K562 (cell line): ENCODE measurements around the gene ERN1. TPM values are rescaled to one million over a fixed set of nuclear protein-coding genes. Genes with fewer than 3 reads are reported as not detected.

Experiments
- ATAC-seq: fragments of 200-7000 bp; cut with Tn5 transposase; 3 replicates; pipeline ENCODE4 v1.9.1; 2020; ENCODE audit warnings: moderate library complexity
- BruUV-seq: library from RNA; stranded (reverse); fragments of 400-500 nt; replicated peaks from 2 replicates; lab custom pipeline; 2021; lab: Mats Ljungman, UMichigan
- CTCF ChIA-PET: fragments of 300-600 bp; formaldehyde crosslinking; extraction: SDS; loops from one replicate; lab custom pipeline; 2021; ENCODE audit warnings: low intra/inter-chr PET ratio; lab: Yijun Ruan, JAX
- POLR2A ChIA-PET: fragments of 300-600, 350-650 bp; sonication (Branson Sonifier 250); formaldehyde crosslinking; extraction: SDS; loops from one replicate; lab custom pipeline; 2021; ENCODE audit warnings: antibody characterized with exemption, inconsistent platforms; lab: Yijun Ruan, JAX
- DNase-seq, 4 experiments: peaks; one replicate each; pipeline versions ENCODE4 v3.0.0 to v3.0.0-alpha.2; 2011 to 2018; ENCODE audit warnings: low spot score in 3 of 4, mixed read lengths in 3 of 4; ENCODE audit errors: extremely low read depth in 1 of 4
- FAIRE-seq: peaks from 2 replicates; lab custom pipeline; 2011; peaks lifted over from hg19 to GRCh38; lab: Jason Lieb, UNC
- H2AFZ ChIP-seq: 2 replicates; pipeline ENCODE4 v1.6.0; 2011; ENCODE audit warnings: low read depth, low read length, control low read depth, inconsistent platforms
- H3K27ac ChIP-seq: fragments of 200-600 bp; 3 replicates; pipeline ENCODE4 v1.8.0; 2011; ENCODE audit warnings: low read depth, mild to moderate bottlenecking, control low read depth, inconsistent platforms, low read length, moderate library complexity, mixed read lengths; ENCODE audit errors: extremely low read depth
- H3K27me3 ChIP-seq, 2 experiments: fragments of 300-600 bp in 1 of 2; 2 replicates in 1 of 2; 3 replicates in 1 of 2; pipeline versions ENCODE4 v1.6.0 to v1.8.0; 2011; ENCODE audit warnings: inconsistent platforms in 2 of 2, low read length in 2 of 2, mild to moderate bottlenecking in 1 of 2, mixed read lengths in 1 of 2, moderate library complexity in 1 of 2; ENCODE audit not compliant: control insufficient read depth in 2 of 2, insufficient read depth in 2 of 2
- H3K36me3 ChIP-seq: fragments of 300-600 bp; 3 replicates; pipeline ENCODE4 v1.8.0; 2011; ENCODE audit warnings: mild to moderate bottlenecking, low read length, inconsistent platforms; ENCODE audit not compliant: control insufficient read depth, insufficient read depth
- H3K4me1 ChIP-seq, 2 experiments: fragments of 200-600 bp in 1 of 2; replicated peaks in 1 of 2; 2 replicates in 1 of 2; 3 replicates in 1 of 2; pipeline versions ENCODE4 v1.5.1 to v1.8.0; 2011; ENCODE audit warnings: inconsistent platforms in 2 of 2, low read length in 2 of 2, mild to moderate bottlenecking in 1 of 2, mixed read lengths in 1 of 2, moderate library complexity in 1 of 2; ENCODE audit not compliant: control insufficient read depth in 2 of 2, insufficient read depth in 2 of 2
- H3K4me2 ChIP-seq: 2 replicates; pipeline ENCODE4 v1.6.1; 2011; ENCODE audit warnings: low read length, control low read depth, inconsistent platforms, mixed read lengths; ENCODE audit not compliant: insufficient read depth
- H3K4me3 ChIP-seq: fragments of 200-600 bp; sonication (generic), shearing (Covaris generic); 2 replicates; pipeline ENCODE4 v1.5.1; 2016; ENCODE audit warnings: control low read depth, inconsistent platforms
- H3K79me2 ChIP-seq: fragments of 200-600 bp; 3 replicates; pipeline ENCODE4 v1.8.0; 2011; ENCODE audit warnings: low read length, inconsistent platforms; ENCODE audit not compliant: control insufficient read depth, insufficient read depth
- H3K9ac ChIP-seq, 2 experiments: 2 replicates each; pipeline versions ENCODE4 v1.6.0 to v1.6.1; 2011; ENCODE audit warnings: low read depth in 2 of 2, low read length in 2 of 2, control low read depth in 1 of 2, inconsistent platforms in 1 of 2, mild to moderate bottlenecking in 1 of 2, mixed read lengths in 1 of 2; ENCODE audit not compliant: insufficient read depth in 1 of 2
- H3K9me1 ChIP-seq: one replicate; pipeline ENCODE4 v1.6.0; 2011; ENCODE audit warnings: inconsistent platforms, mild to moderate bottlenecking, low read length, moderate library complexity; ENCODE audit not compliant: control insufficient read depth, insufficient read depth
- H3K9me3 ChIP-seq: replicated peaks from 2 replicates; pipeline ENCODE4 v1.5.1; 2011; ENCODE audit warnings: low read depth, low read length, inconsistent platforms; ENCODE audit not compliant: control insufficient read depth, insufficient read depth
- H4K20me1 ChIP-seq: replicated peaks from 2 replicates; pipeline ENCODE4 v1.6.1; 2011; ENCODE audit warnings: low read length, inconsistent platforms, mixed read lengths; ENCODE audit not compliant: control insufficient read depth, insufficient read depth
- CSDE1 ChIP-seq, 2 experiments: fragments of 450-650 bp; IDR thresholded peaks; 2 replicates each; pipeline ENCODE4 v1.6.1; 2016; ENCODE audit warnings: mild to moderate bottlenecking in 1 of 2
- CTCFL ChIP-seq: IDR thresholded peaks from 2 replicates; pipeline ENCODE4 v1.6.1; 2011; ENCODE audit warnings: borderline replicate concordance, low read depth, mild to moderate bottlenecking, moderate library complexity, low read length; ENCODE audit not compliant: insufficient read depth, poor library complexity, severe bottlenecking
- HNRNPLL ChIP-seq: fragments of 200-400 bp; formaldehyde crosslinking; IDR thresholded peaks from 2 replicates; pipeline ENCODE4 v1.6.1; 2017; ENCODE audit warnings: low read length, low read depth, mild to moderate bottlenecking; ENCODE audit not compliant: poor library complexity, severe bottlenecking
- MCM5 ChIP-seq: fragments of 450-650 bp; IDR thresholded peaks from 2 replicates; pipeline ENCODE4 v1.6.1; 2016; ENCODE audit warnings: low read depth
- NKRF ChIP-seq: fragments of 450-650 bp; IDR thresholded peaks from 2 replicates; pipeline ENCODE4 v1.6.1; 2016; ENCODE audit warnings: borderline replicate concordance
- PHF21A ChIP-seq: fragments of 450-650 bp; IDR thresholded peaks from 2 replicates; pipeline ENCODE4 v1.6.1; 2017; ENCODE audit warnings: low read depth, borderline replicate concordance
- POLR3A ChIP-seq: IDR thresholded peaks from 2 replicates; pipeline ENCODE4 v1.6.1; 2011; ENCODE audit warnings: borderline replicate concordance, mild to moderate bottlenecking, moderate library complexity; ENCODE audit not compliant: insufficient read length, insufficient read depth; ENCODE audit errors: extremely low read depth
- STAT6 ChIP-seq: sonication (generic); formaldehyde crosslinking; IDR thresholded peaks from 2 replicates; pipeline ENCODE4 v1.8.1; 2023; ENCODE audit warnings: mild to moderate bottlenecking, missing genetic modification reagents
- TAF15 ChIP-seq: fragments of 200-400 bp; formaldehyde crosslinking; IDR thresholded peaks from 2 replicates; pipeline ENCODE4 v1.6.1; 2017; ENCODE audit warnings: mild to moderate bottlenecking, low read depth, low read length, moderate library complexity
- TBP ChIP-seq: optimal IDR thresholded peaks from 2 replicates; pipeline ENCODE3; 2011; ENCODE audit warnings: low read depth, low read length, improper control_type of control experiment
- TCFL5 ChIP-seq: fragments of 250-450 bp; sonication (Bioruptor Pico); conservative IDR thresholded peaks from 2 replicates; pipeline ENCODE4 v1.6.1; 2021; ENCODE audit warnings: mild to moderate bottlenecking, moderate library complexity, matching md5 sums
- TEAD4 ChIP-seq, 2 experiments: sonication (generic) in 1 of 2; formaldehyde crosslinking in 1 of 2; IDR thresholded peaks; 2 replicates each; pipeline versions ENCODE4 v1.6.1 to v1.8.0; 2012 to 2022; ENCODE audit warnings: borderline replicate concordance in 1 of 2, inconsistent platforms in 1 of 2, low read length in 1 of 2, mild to moderate bottlenecking in 1 of 2, missing genetic modification reagents in 1 of 2
- ZSCAN29 ChIP-seq: fragments of 450-650 bp; IDR thresholded peaks from 2 replicates; pipeline ENCODE4 v1.6.1; 2017
- ZZZ3 ChIP-seq: fragments of 450-650 bp; IDR thresholded peaks from 2 replicates; pipeline ENCODE4 v1.6.1; 2016; ENCODE audit warnings: antibody characterized with exemption, mild to moderate bottlenecking, moderate library complexity
- WGBS: fragments of 100-300 bp; shearing (Covaris generic); methylation state at CpG from one replicate; pipeline ENCODE4 v1.1.6; 2016; ENCODE audit warnings: low coverage, mixed read lengths; ENCODE audit not compliant: insufficient coverage; ENCODE audit errors: missing lambda C conversion rate; 5-methylcytosine and 5-hydroxymethylcytosine counted together
- in situ Hi-C: fragments of 300-500 bp; cut with MboI; formaldehyde crosslinking; loops from 4 replicates; pipeline ENCODE4 v1.15.0; 2018; ENCODE audit warnings: inconsistent platforms, mixed read lengths
- intact Hi-C: fragments of 100-400 bp; cut with micrococcal nuclease; formaldehyde crosslinking; loops from 2 replicates; pipeline ENCODE4 v1.14.2; 2022
- polyA plus RNA-seq, 8 experiments: library from polyadenylated mRNA; depleted of rRNA in 4 of 8; stranded (reverse) in 5 of 8; unstranded in 3 of 8; fragments of >200 nt; fragmentation: Nextera tagmentation in 2 of 8; fragmentation: Illumina TruSeq in 1 of 8; extraction: Ambion mirVana in 2 of 8; extraction: Trizol in 1 of 8; gene quantifications; 2 replicates each; pipeline versions ENCODE4 v1.2.1 to v1.2.3, GENCODE V29; 2011 to 2014; ENCODE audit warnings: inconsistent platforms in 1 of 8, missing spikeins in 1 of 8
- total RNA-seq, 7 experiments: library from RNA; depleted of rRNA in 6 of 7; stranded (reverse); fragments of >200 nt in 6 of 7; fragmentation: Illumina TruSeq in 2 of 7; extraction: Trizol in 2 of 7; gene quantifications; 2 replicates each; pipeline versions ENCODE4 v1.2.1 to v1.2.3, GENCODE V29; 2011 to 2021; ENCODE audit warnings: low replicate concordance in 1 of 7

ERN1 gene
- total and polyA plus RNA-seq, 9 of the 15 experiments (the other 6 are each of a cell fraction or from before 2014, with no cell fraction given): 2.1 to 22.5 (median 7.3) TPM

- Histone ChIP-seq H4K20me1 (no peaks in the 10 kb centered on the region), H2AFZ (peak overlapping the region; percentile 73), H3K9me1 (peaks cover 3% of the 10 kb centered on the region), H3K27me3 (no peaks in the 10 kb centered on the region), H3K4me2 (peak overlapping the region; percentile 93), H3K4me3 (peak overlapping the region; percentile 84), H3K9ac (peak overlapping the region; percentile 84 to 95), H3K27ac (peak overlapping the region; percentile 84), H3K4me1 (peaks cover 16 to 19% of the 10 kb centered on the region in 2 experiments; a peak in 4 of 5 replicates), H3K9me3 (no peaks in the 10 kb centered on the region), H3K79me2 (peaks cover 40% of the 10 kb centered on the region), H3K36me3 (no peaks in the 10 kb centered on the region)
- no TSS peak for BruUV-seq
- ChIA-PET POLR2A (interaction anchor here (0.7 to 2.3 kb wide), 12 partner anchors 8 to 151 kb away, joined by 3 to 13 read pairs (median 4); no protein-coding TSS in a partner anchor), CTCF (no interaction called here)
- ATAC-seq: peak; percentile 3
- 0% methylated on average over 15 of the region's 15 CpGs for WGBS
- DNase-seq: peak in 2 of 4 experiments; percentile 26 to 49
- intact Hi-C loops: no loop called here
- FAIRE-seq: peak; percentile 61
- in situ Hi-C loops: no loop called here
- TF ChIP-seq TBP (peak; percentile 32), TAF15 (no peak), ZSCAN29 (no peak), POLR3A (no peak), HNRNPLL (no peak), CSDE1 (IDR thresholded peaks at IDR 0.05) (no peak), TEAD4 (IDR thresholded peaks at IDR 0.05; ENCODE audit: low read length) (no peak), TEAD4 (CRISPR knock-in tag; IDR thresholded peaks at IDR 0.05; ENCODE audit: borderline replicate concordance) (no peak), PHF21A (no peak), TCFL5 (CRISPR knock-in tag) (no peak), STAT6 (no peak), ZZZ3 (no peak), MCM5 (no peak), NKRF (peak; percentile 51; the same call in 1 of the 2 replicates), CTCFL (no peak)
Measured at GRCh38 chr17:64128787-64129514, 993 bp downstream of the ERN1 start.
